Measurements from ENCODE around the gene ARHGAP19. TPM values are rescaled to one million over a fixed set of nuclear protein-coding genes. Genes with fewer than 3 reads are reported as not detected.
A peak's percentile ranks its signal among the peaks of the same experiment; 100 is the strongest.

ARHGAP19 gene
- total and polyA plus RNA-seq, 9 of the 15 experiments (the other 6 are each of a cell fraction or from before 2014, with no cell fraction given) = 14.8 to 49.5 (median 26.8) TPM

GRCh38 chr10:97333601-97334369 is 41.3 kb upstream of the ARHGAP19 start (continued):
- peak; percentile 48 to 79; a peak in 1 of 4 replicates for TF ChIP-seq UBTF (IDR thresholded peaks at IDR 0.05; ENCODE audit: borderline replicate concordance in 1 of 2, low read depth in 2 of 2, low read length in 2 of 2)
- TF ChIP-seq CHD1 (IDR thresholded peaks at IDR 0.05; ENCODE audit: low read length) = peak; percentile 75
- peak; percentile 85 for TF ChIP-seq ZFX (CRISPR knock-in tag; IDR thresholded peaks at IDR 0.05)
- peak; percentile 64 for TF ChIP-seq RBBP5 (IDR thresholded peaks at IDR 0.05; ENCODE audit: borderline replicate concordance, insufficient read depth, low read length, poor library complexity, severe bottlenecking)
- TF ChIP-seq ZBTB7A (IDR thresholded peaks at IDR 0.05; ENCODE audit: borderline replicate concordance, control insufficient read depth, low read depth, low read length) = peak; percentile 10; the same call in 1 of the 2 replicates
- TF ChIP-seq FIP1L1 (IDR thresholded peaks at IDR 0.05; ENCODE audit: low read depth, low read length, poor library complexity, severe bottlenecking) = peak; percentile 35
- 0 out of 2 replicates have a peak, but pooled peaks have one; percentile 29 for TF ChIP-seq ZNF511 (CRISPR knock-in tag; IDR thresholded peaks at IDR 0.05)
- no peak for TF ChIP-seq ZNF121 (CRISPR knock-in tag; conservative IDR thresholded peaks at IDR 0.05)
- peak in 1 of 2 experiments; percentile 47; a peak in 1 of 4 replicates for TF ChIP-seq FOXK2 (conservative IDR thresholded peaks at IDR 0.05 in 1 of 2, IDR thresholded peaks at IDR 0.05 in 1 of 2; ENCODE audit: low read depth in 2 of 2)
- TF ChIP-seq NR2C1 (IDR thresholded peaks at IDR 0.05) = no peak
- TF ChIP-seq NR2C1 (tag; IDR thresholded peaks at IDR 0.05) = no peak
- TF ChIP-seq ZNF263 (CRISPR knock-in tag; IDR thresholded peaks at IDR 0.05; ENCODE audit: borderline replicate concordance) = 0 out of 2 replicates have a peak, but pooled peaks have one; percentile 11
- no peak for TF ChIP-seq PURB (CRISPR knock-in tag; IDR thresholded peaks at IDR 0.05; ENCODE audit: low read depth)
- no peak for TF ChIP-seq ZNF3 (CRISPR knock-in tag; IDR thresholded peaks at IDR 0.05)
- no peak for TF ChIP-seq ZMIZ1 (IDR thresholded peaks at IDR 0.05; ENCODE audit: low read depth in 2 of 2, low read length in 2 of 2)

All from K562 (cell line).